Uterus (tissue), 2 donors: ENCODE data around the gene BCR.

ENCODE experiments used
- CTCF ChIP-seq, 4 experiments: fragments of 200-600 bp in 2 of 4; fragments of 450-650 bp in 2 of 4; sonication (generic) in 2 of 4; IDR thresholded peaks; one replicate each; pipeline ENCODE4 v1.5.1; 2016 to 2019; ENCODE audit warnings: antibody characterized with exemption in 4 of 4, mild to moderate bottlenecking in 2 of 4, moderate library complexity in 1 of 4
- POLR2A ChIP-seq, 2 donors: fragments of 450-650 bp; IDR thresholded peaks; one replicate each; pipeline ENCODE4 v1.6.1; 2016; ENCODE audit warnings: antibody characterized with exemption in 2 of 2, mild to moderate bottlenecking in 1 of 2, moderate library complexity in 1 of 2

GRCh38 chr22:23256171-23256932 is 76.0 kb downstream of the BCR start:
- no peak for TF ChIP-seq CTCF (IDR thresholded peaks at IDR 0.05)
- no peak for TF ChIP-seq POLR2A (IDR thresholded peaks at IDR 0.05)
